Endometrial microvascular endothelial cells (primary cell): ENCODE results near the gene UBR3. TPM values are rescaled to one million over a fixed set of nuclear protein-coding genes. Genes with fewer than 3 reads are reported as not detected.

Experiments used
- in situ Hi-C: cut with HindIII; loops from 2 replicates; pipeline ENCODE4 v1.10.0; 2017; ENCODE audit warnings: low sequenced_read_pairs, low pct_unique_long_range_greater_than_20kb; ENCODE audit errors: inconsistent ontology term
- total RNA-seq: library from RNA; depleted of rRNA; stranded (reverse); fragments of >200 nt; gene quantifications from one replicate; pipeline ENCODE4 v1.2.3, GENCODE V29; 2015; ENCODE audit errors: inconsistent ontology term

UBR3 gene
- total RNA-seq, 1 donor from 2014 or later, result 33.1 TPM

GRCh38 chr2:170070778-170071177 lies 243.5 kb downstream of the UBR3 start:
- in situ Hi-C loops, result no loop called here

- in situ Hi-C loops, result no loop called here
Measured at GRCh38 chr2:170073288-170073687, 246.0 kb downstream of the UBR3 start.

- in situ Hi-C loops, result no loop called here
Measured at GRCh38 chr2:170076189-170076588, 248.9 kb downstream of the UBR3 start.

GRCh38 chr2:170077830-170078569 lies 250.7 kb downstream of the UBR3 start:
- in situ Hi-C loops, result no loop called here

GRCh38 chr2:170084820-170085491 lies 257.7 kb downstream of the UBR3 start:
- in situ Hi-C loops, result no loop called here

- in situ Hi-C loops, result no loop called here
Measured at GRCh38 chr2:170086117-170086688, 258.9 kb downstream of the UBR3 start.

- in situ Hi-C loops, result no loop called here
Measured at GRCh38 chr2:170086751-170087412, 259.6 kb downstream of the UBR3 start.

GRCh38 chr2:170087413-170087793 lies 260.1 kb downstream of the UBR3 start:
- in situ Hi-C loops, result no loop called here

GRCh38 chr2:170088776-170089175 lies 261.5 kb downstream of the UBR3 start:
- in situ Hi-C loops, result no loop called here

- in situ Hi-C loops, result no loop called here
Measured at GRCh38 chr2:170090229-170090628, 263.0 kb downstream of the UBR3 start.

GRCh38 chr2:170091436-170091835 lies 264.2 kb downstream of the UBR3 start:
- in situ Hi-C loops, result no loop called here

GRCh38 chr2:170092436-170093060 lies 265.3 kb downstream of the UBR3 start:
- in situ Hi-C loops, result no loop called here

- in situ Hi-C loops, result no loop called here
Measured at GRCh38 chr2:170095380-170095779, 268.1 kb downstream of the UBR3 start.

GRCh38 chr2:170098626-170099312 lies 271.5 kb downstream of the UBR3 start:
- in situ Hi-C loops, result no loop called here

GRCh38 chr2:170101789-170102188 lies 274.5 kb downstream of the UBR3 start:
- in situ Hi-C loops, result no loop called here

- in situ Hi-C loops, result no loop called here
Measured at GRCh38 chr2:170106102-170106840, 279.0 kb downstream of the UBR3 start.

- in situ Hi-C loops, result no loop called here
Measured at GRCh38 chr2:170113168-170113894, 286.1 kb downstream of the UBR3 start.
